CMK (cell line): ENCODE results near the gene SCGB3A1.

ENCODE experiments used
- DNase-seq: peaks from one replicate; pipeline ENCODE4 v3.0.0-alpha.2; 2010; ENCODE audit warnings: low read depth

Gene SCGB3A1, protein sequence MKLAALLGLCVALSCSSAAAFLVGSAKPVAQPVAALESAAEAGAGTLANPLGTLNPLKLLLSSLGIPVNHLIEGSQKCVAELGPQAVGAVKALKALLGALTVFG

GRCh38 chr5:180591311-180591887 lies at the start of gene SCGB3A1:
TSS of gene SCGB3A1 (minus strand) at chr5:180591499. CDS start at chr5:180591462, 37 bp downstream.
- DNase-seq: no peak

DNA sequence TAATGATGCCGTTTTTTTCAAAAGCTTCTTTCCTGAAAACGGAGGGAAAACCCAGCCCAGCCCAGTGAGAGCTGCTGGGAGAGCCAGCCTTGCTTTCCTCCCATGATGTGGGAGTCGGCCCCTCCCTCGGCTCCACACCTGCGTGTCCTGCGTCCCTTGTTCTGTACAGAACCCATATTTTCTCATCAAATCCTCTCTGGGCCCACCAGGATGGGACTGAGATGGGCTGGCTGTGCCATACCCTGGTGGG lies 49.2 kb upstream of the SCGB3A1 start:
- DNase-seq: no peak

DNA sequence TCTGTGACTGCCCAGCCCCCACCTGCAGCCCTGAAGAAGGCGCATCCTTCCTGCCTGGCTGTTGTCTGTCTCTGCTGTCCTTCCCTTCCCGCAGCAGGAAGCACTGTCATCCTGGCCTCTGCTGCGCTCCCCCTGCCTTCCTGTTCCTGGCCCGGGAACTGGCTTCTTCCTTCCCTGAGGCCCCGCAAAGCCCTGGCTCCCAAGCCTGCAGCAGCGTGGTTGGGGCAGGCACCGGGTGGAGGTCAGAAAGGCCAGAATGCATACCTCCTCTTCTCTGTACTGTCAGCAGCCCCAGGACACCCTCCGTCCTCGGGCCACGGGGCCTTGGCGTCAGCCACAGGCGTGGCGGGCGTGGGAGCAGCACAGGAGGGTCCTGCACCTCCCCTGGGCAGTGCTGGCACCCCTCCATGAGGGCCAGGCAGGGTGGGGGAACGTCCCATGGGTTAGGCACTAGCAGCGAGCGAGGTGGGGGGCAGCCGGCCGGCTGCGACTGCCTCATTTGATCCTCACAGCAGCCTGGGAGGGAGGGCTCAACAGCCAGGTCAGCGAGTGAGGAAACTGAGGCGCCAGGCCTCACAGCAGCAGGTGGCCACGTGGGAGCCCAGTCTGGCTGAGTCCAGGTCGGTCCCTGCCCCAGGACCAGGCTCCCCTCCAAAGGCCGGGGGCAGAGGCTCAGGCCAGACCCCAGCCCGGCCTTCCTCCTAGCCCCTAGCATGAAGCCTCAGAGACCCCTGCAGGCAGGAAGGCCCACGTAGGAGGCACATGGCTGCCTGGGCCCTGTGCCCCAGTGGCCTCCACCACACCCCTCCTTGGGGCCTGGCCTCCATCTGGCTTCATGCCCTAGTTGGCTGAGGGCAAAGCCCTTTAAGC lies 48.7 kb upstream of the SCGB3A1 start:
- no peak for DNase-seq

- DNase-seq: no peak
These were observed 48.0 kb upstream of the SCGB3A1 start for GRCh38 chr5:180639287-180639686.

DNA sequence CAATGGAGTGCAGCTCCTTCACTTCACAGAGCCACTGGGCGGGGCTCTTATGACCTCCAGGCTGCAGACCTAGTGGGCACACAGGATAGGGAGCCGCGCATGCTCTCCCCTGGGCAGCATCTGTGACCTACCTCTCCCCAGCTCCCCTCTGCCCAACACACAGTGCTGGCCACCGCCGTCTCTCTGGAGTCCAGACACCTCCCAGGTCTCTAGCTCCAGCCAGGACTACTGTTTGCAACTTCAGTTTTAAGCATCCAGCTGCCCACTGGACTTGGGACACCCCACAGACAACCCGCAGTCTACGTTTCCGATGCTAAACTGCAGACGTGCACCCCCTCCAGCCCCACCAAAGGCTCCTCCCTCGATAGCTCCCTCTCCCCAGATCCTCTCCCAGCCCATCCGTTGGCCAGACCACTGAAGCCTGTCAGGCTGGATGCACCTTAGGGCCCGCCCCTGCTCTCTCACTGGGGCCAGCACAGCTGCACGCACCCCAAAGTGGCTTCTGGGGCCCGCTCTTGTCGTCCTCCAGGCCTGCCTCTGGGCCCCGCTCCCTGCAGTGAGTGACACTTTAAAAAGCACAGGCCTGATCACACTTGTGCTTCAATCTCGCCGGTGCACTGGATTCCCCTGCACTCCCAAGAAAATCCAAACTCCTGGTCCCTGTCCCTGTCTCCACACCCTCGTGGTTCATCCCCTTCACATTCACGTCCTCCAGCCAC lies 46.8 kb upstream of the SCGB3A1 start:
- no peak for DNase-seq

DNA sequence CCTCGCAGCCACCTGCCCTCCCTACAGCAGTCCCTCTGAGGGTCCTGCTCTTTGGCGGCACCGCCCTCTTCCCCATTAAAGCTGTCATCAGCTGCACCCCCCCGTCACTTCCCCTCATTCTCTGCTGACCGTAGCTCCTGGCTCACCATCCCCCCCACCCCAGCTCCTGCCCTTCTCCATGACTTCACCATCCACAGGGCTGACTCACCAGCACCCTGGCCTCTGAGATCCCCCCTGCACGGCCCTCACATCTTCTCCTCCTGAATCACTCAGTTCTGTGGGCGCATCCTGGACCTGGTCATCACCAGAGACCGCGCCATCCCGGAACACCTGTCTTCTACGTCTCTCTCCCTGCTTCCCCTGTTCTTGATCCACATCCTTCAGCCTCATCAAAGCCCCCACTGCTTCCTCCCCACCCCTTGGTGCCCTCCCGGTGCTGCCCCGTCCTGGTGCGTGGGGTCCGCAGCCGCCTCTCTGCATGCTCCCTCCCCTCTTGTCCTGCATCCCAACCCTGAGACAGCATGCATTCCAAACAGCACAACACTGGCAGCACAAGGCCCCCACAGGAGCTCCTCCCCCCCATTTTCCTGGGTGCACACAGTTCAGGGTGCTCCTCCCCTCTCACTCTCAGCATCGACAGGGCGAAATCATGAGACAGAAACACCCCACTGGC lies 45.2 kb upstream of the SCGB3A1 start:
- no peak for DNase-seq

DNA sequence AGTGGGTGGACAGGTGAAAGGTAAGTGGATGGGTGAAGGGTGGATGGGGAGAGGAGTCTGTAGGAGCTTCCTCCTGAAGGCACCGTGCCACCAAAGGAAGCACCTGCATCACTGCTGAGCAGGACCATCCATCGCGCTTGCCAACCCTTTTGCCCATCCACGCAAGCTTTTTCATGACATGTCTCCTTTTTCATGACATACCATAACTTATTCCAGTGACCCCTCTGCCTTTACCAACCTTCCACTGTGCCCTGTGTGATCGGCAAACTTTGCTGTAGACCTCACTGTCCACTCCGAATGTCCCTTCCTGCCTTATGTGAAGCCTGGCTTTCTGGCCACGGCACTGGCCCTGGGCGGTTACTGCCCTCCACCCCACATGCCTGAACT lies 44.7 kb upstream of the SCGB3A1 start:
- no peak for DNase-seq

- no peak for DNase-seq
These were observed 42.2 kb upstream of the SCGB3A1 start for GRCh38 chr5:180633283-180634177.

DNA sequence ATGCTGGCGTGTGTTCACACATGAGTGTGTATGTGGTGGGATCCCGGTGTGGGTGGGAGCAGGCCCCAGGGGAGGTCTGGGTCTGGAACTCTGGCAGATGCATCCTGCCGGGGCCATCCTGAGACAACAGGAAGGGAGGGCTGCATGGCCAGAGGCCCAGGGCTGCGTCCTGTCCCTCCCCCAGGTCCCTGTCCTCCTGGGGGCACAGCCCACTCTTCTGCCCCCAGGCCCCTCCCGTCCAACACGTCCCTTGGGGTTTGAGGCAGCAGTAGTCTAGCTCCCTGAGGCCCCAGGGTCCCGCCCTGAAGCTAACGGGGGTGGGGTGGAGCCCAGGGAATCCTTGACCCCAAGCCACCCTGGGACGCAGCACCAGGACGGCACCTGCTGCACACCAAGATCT lies 41.5 kb upstream of the SCGB3A1 start:
- DNase-seq: peak; percentile 72

GRCh38 chr5:180631549-180632383 lies 40.5 kb upstream of the SCGB3A1 start:
- no peak for DNase-seq

DNA sequence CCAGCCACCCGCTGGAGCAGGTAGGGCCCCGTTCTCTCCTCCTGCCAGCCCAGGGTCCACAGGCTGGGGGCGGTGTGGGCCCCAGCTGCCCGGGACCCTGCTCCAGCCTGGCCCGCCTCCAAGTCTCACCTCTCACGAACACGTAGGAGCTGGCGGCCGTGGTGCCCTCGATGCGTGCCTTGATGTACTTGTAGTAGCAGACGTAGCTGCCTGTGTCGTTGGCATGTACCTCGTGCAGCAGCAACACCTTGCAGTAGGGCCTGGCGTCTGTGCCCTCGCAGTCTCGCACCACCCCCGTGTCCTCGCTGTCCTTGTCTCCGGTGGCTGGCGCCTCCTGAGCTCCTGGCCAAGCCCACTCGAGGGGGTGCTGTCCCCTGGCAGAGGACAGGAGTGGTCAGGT lies 39.1 kb upstream of the SCGB3A1 start:
- no peak for DNase-seq

DNA sequence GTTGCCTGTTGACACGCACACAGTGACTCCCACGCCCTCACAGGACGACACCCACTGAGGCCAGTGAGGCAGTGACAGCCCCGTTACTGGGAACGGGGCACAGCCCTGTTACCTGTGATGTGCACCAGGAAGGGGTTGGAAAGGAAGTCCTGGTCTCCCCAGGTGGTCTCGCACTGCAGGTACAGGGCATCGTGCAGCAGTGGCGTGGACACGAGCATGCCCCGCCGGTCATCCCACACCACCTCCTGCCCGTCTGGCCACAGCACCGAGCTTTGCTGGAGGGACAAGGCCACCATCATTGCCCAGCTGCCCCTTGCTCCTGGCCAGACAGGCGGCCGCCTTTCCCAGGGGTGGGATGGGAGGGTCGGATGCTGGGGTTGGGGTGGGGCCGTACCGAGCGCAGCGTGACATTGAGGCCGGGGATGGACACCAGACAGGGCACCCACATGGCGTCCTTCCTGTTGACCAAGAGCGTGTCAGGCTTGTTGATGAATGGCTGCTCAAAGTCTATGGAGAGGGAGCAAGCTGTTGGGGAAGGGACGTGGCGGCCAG lies 38.6 kb upstream of the SCGB3A1 start:
- no peak for DNase-seq

DNA sequence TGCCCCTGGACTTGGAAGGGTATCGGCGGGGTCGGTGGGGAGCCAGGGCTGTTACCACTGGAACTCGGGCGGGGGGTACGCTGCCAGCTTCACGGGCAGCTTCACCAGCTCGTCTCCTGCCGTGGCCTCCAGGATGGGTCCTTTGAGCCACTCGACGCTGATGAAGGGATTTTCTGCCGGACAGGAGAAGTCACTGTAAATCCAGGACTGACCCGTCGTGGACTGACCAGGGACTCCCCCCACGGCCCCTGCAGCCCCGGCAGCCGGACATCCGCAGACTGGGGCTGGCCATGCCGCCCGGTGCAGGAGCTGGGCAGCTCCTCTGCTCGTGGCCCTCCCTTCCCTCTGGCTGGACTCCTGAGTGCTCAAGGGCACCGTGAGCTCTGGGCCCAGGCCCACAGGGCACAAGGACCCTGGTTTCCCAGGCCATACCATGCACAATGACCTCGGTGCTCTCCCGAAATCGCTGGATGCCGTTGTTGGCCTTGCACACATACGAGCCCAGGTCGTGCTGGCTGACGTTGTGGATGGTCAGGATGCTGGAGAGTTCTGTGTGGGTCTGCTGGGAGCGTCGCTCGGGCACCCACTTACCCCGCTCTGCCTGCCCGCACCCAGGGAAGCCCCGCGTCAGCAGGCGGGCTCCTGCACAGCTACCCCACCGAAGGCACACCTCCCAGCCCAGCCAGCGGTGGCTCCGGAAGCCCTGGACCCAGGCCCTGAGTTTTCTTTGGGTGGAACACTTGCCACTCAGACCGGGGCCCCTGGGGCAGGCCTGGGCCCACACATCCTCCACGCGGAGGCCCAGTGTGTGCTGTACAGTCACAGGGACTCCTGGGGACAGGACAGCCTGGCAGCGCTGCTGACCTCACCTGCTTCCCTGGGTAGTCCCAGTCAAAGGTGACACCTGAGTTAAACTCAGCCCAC lies 37.8 kb upstream of the SCGB3A1 start:
- no peak for DNase-seq

DNA sequence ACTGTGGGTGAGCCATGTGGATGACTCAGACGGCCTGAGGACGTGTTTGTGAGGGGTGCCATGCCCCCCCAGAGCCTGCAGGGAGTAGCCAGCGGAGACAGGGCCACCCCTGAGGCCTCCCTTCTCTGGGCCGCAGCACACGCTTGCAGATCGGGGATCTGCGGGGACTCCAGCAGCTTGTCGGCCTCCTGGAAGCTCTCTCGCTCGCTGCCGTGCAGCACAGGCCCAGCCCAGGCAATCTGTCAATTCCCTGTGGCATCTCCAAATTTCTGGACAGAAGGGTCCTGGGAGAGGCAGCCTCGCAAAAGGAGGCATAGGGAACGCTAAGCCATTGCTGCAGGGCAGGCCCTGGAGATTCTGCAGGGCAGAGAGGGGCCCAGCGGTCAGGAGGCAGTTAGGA lies 36.9 kb upstream of the SCGB3A1 start:
- DNase-seq: no peak

- DNase-seq: no peak
These were observed 36.3 kb upstream of the SCGB3A1 start for GRCh38 chr5:180627386-180628120.

GRCh38 chr5:180626661-180627385 lies 35.5 kb upstream of the SCGB3A1 start:
- DNase-seq: no peak

- DNase-seq: no peak
These were observed 34.7 kb upstream of the SCGB3A1 start for GRCh38 chr5:180625791-180626660.
